HepG2 (cell line): Measurements from ENCODE around the gene AKAP6. TPM values are rescaled to one million over a fixed set of nuclear protein-coding genes. Genes with fewer than 3 reads are reported as not detected.

Experiments used
- ATAC-seq: fragments of 200-7000 bp; cut with Tn5 transposase; 3 replicates; pipeline ENCODE4 v1.9.1; 2020; ENCODE audit warnings: mild to moderate bottlenecking, moderate library complexity
- BruUV-seq: library from RNA; stranded (reverse); fragments of 400-500 nt; replicated peaks from 2 replicates; lab custom pipeline; 2021; lab: Mats Ljungman, UMichigan
- CTCF ChIA-PET: fragments of 300-600 bp; formaldehyde crosslinking; extraction: SDS; loops from one replicate; lab custom pipeline; 2021; ENCODE audit warnings: low total read pairs, inconsistent platforms, low intra/inter-chr PET ratio; lab: Yijun Ruan, JAX
- POLR2A ChIA-PET: fragments of 350-600 bp; sonication (Branson Sonifier 250); formaldehyde crosslinking; loops from one replicate; lab custom pipeline; 2020; ENCODE audit warnings: antibody characterized with exemption, inconsistent platforms; lab: Yijun Ruan, JAX
- DNase-seq: peaks from one replicate; pipeline ENCODE4 v3.0.0-alpha.2; 2015; ENCODE audit warnings: low spot score
- FAIRE-seq: peaks from 3 replicates; lab custom pipeline; 2011; peaks lifted over from hg19 to GRCh38; lab: Jason Lieb, UNC
- H2AFZ ChIP-seq: one replicate; pipeline ENCODE4 v1.6.1; 2011; ENCODE audit warnings: low read length, inconsistent platforms
- H3K27ac ChIP-seq: fragments of 300-600 bp; 3 replicates; pipeline ENCODE4 v1.8.0; 2011; ENCODE audit warnings: mixed run types, mild to moderate bottlenecking, mixed read lengths, low read length, inconsistent platforms; ENCODE audit not compliant: insufficient read depth; ENCODE audit errors: extremely low read length
- H3K27me3 ChIP-seq, 2 experiments: fragments of 200-600 bp in 1 of 2; 2 replicates in 1 of 2; 3 replicates in 1 of 2; pipeline versions ENCODE4 v1.6.0 to v1.8.0; 2011; ENCODE audit warnings: low read length in 2 of 2, mild to moderate bottlenecking in 2 of 2, moderate library complexity in 2 of 2, inconsistent platforms in 1 of 2; ENCODE audit not compliant: insufficient read depth in 2 of 2, control insufficient read depth in 1 of 2
- H3K36me3 ChIP-seq, 2 experiments: fragments of 200-600 bp in 1 of 2; replicated peaks in 1 of 2; 2 replicates in 1 of 2; 3 replicates in 1 of 2; pipeline versions ENCODE4 v1.5.1 to v1.8.0; 2011; ENCODE audit warnings: low read length in 2 of 2, inconsistent platforms in 1 of 2; ENCODE audit not compliant: insufficient read depth in 2 of 2, control insufficient read depth in 1 of 2
- H3K4me1 ChIP-seq: 2 replicates; pipeline ENCODE4 v1.5.1; 2012; ENCODE audit warnings: low read length, inconsistent platforms; ENCODE audit not compliant: insufficient read depth
- H3K4me2 ChIP-seq: 2 replicates; pipeline ENCODE4 v1.6.0; 2011; ENCODE audit warnings: low read depth, low read length, inconsistent platforms
- H3K4me3 ChIP-seq, 3 experiments: fragments of 200-600 bp in 1 of 3; sonication (generic), shearing (Covaris generic) in 1 of 3; replicated peaks in 1 of 3; 2 replicates each; pipeline ENCODE4 v1.5.1; 2011 to 2016; ENCODE audit warnings: low read length in 3 of 3, inconsistent platforms in 2 of 3, low read depth in 2 of 3, mild to moderate bottlenecking in 2 of 3, control low read depth in 1 of 3, mixed read lengths in 1 of 3; ENCODE audit not compliant: insufficient read depth in 1 of 3
- H3K79me2 ChIP-seq: one replicate; pipeline ENCODE4 v1.6.1; 2011; ENCODE audit warnings: low read length, inconsistent platforms; ENCODE audit not compliant: insufficient read depth
- H3K9ac ChIP-seq: 2 replicates; pipeline ENCODE4 v1.6.0; 2011; ENCODE audit warnings: mild to moderate bottlenecking, low read depth, low read length, inconsistent platforms; ENCODE audit not compliant: insufficient read depth
- H3K9me3 ChIP-seq: 2 replicates; pipeline ENCODE4 v1.5.1; 2012; ENCODE audit warnings: mild to moderate bottlenecking, low read length
- H4K20me1 ChIP-seq: 2 replicates; pipeline ENCODE4 v1.6.0; 2011; ENCODE audit warnings: inconsistent platforms, mild to moderate bottlenecking, low read length, moderate library complexity; ENCODE audit not compliant: insufficient read depth
- FOXJ3 ChIP-seq: sonication (generic); formaldehyde crosslinking; IDR thresholded peaks from 2 replicates; pipeline ENCODE4 v1.4.0; 2020; ENCODE audit warnings: missing genetic modification reagents, mild to moderate bottlenecking, borderline replicate concordance
- ISX ChIP-seq: sonication (generic); formaldehyde crosslinking; conservative IDR thresholded peaks from 2 replicates; pipeline ENCODE4 v1.5.0; 2020; ENCODE audit warnings: missing genetic modification reagents
- KDM3A ChIP-seq: IDR thresholded peaks from 2 replicates; pipeline ENCODE4 v1.6.1; 2018; ENCODE audit warnings: low read depth, missing compliant biosample characterization
- TCF7L2 ChIP-seq: IDR thresholded peaks from 2 replicates; pipeline ENCODE4 v1.6.1; 2011; ENCODE audit warnings: mild to moderate bottlenecking, low read depth, low read length, moderate library complexity
- ZFX ChIP-seq: sonication (generic); formaldehyde crosslinking; IDR thresholded peaks from 2 replicates; pipeline ENCODE4 v1.4.0; 2020; ENCODE audit warnings: mild to moderate bottlenecking, low read depth, missing genetic modification reagents, moderate library complexity
- ZNF263 ChIP-seq: sonication (generic); formaldehyde crosslinking; IDR thresholded peaks from 2 replicates; pipeline ENCODE4 v1.4.0; 2020; ENCODE audit warnings: missing genetic modification reagents
- ZNF619 ChIP-seq: sonication (generic); formaldehyde crosslinking; IDR thresholded peaks from 2 replicates; pipeline ENCODE4 v1.4.0; 2020; ENCODE audit warnings: mild to moderate bottlenecking, missing genetic modification reagents
- ZNF644 ChIP-seq: IDR thresholded peaks from 2 replicates; pipeline ENCODE4 v1.6.1; 2016; ENCODE audit warnings: low read depth
- ZNF709 ChIP-seq: sonication (generic); formaldehyde crosslinking; IDR thresholded peaks from 2 replicates; pipeline ENCODE4 v1.5.0; 2020; ENCODE audit warnings: mild to moderate bottlenecking, missing genetic modification reagents
- WGBS: methylation state at CpG from one replicate; pipeline ENCODE4 v1.1.6; 2017; ENCODE audit warnings: low lambda C conversion rate; 5-methylcytosine and 5-hydroxymethylcytosine counted together
- in situ Hi-C: cut with HindIII; loops from 2 replicates; pipeline ENCODE4 v1.10.0; 2017; ENCODE audit warnings: low pct_unique_long_range_greater_than_20kb; ENCODE audit not compliant: extremely low pct_ligation_motif_present
- intact Hi-C: fragments of 100-400 bp; cut with micrococcal nuclease; formaldehyde crosslinking; loops from one replicate; pipeline ENCODE4 v1.10.0; 2022; ENCODE audit not compliant: unreplicated experiment
- polyA plus RNA-seq, 8 experiments: library from polyadenylated mRNA; depleted of rRNA in 3 of 8; stranded (reverse) in 7 of 8; unstranded in 1 of 8; fragments of >200 nt; fragmentation: Illumina TruSeq in 4 of 8; extraction: Trizol in 4 of 8; gene quantifications; 2 replicates each; pipeline versions ENCODE4 v1.2.1 to v1.2.3, GENCODE V29; 2011 to 2016; ENCODE audit warnings: low read depth in 4 of 8, missing spikeins in 1 of 8, mixed read lengths in 1 of 8; ENCODE audit not compliant: insufficient read depth in 1 of 8
- total RNA-seq, 5 experiments: library from RNA; depleted of rRNA; stranded (reverse); fragments of >200 nt; fragmentation: Illumina TruSeq; extraction: Trizol; gene quantifications; 2 replicates each; pipeline ENCODE4 v1.2.3, GENCODE V29; 2016; ENCODE audit warnings: low read depth in 1 of 5
- TF ChIP-seq, protein P1 (sequence below): sonication (generic); formaldehyde crosslinking; IDR thresholded peaks from 2 replicates; pipeline ENCODE4 v1.8.0; 2022; ENCODE audit warnings: mild to moderate bottlenecking, missing genetic modification reagents
- TF ChIP-seq, protein P2 (sequence below): sonication (generic); formaldehyde crosslinking; IDR thresholded peaks from 2 replicates; pipeline ENCODE4 v1.4.0; 2020; ENCODE audit warnings: mild to moderate bottlenecking, missing genetic modification reagents
- TF ChIP-seq, protein P3 (sequence below): sonication (generic); formaldehyde crosslinking; IDR thresholded peaks from 2 replicates; pipeline ENCODE4 v1.8.0; 2022; ENCODE audit warnings: missing genetic modification reagents, low read depth, mild to moderate bottlenecking, borderline replicate concordance
- TF ChIP-seq, protein P4 (sequence below), 2 experiments: fragments of 450-650 bp in 1 of 2; sonication (generic) in 1 of 2; formaldehyde crosslinking in 1 of 2; IDR thresholded peaks; 2 replicates each; pipeline versions ENCODE4 v1.6.1 to v1.8.0; 2016 to 2022; ENCODE audit warnings: antibody characterized with exemption in 1 of 2, mild to moderate bottlenecking in 1 of 2, missing genetic modification reagents in 1 of 2

The AKAP6 gene
- total and polyA plus RNA-seq, 2 of the 13 experiments (the other 11 are each of a cell fraction or from before 2014, with no cell fraction given) = 1.4 TPM

DNA sequence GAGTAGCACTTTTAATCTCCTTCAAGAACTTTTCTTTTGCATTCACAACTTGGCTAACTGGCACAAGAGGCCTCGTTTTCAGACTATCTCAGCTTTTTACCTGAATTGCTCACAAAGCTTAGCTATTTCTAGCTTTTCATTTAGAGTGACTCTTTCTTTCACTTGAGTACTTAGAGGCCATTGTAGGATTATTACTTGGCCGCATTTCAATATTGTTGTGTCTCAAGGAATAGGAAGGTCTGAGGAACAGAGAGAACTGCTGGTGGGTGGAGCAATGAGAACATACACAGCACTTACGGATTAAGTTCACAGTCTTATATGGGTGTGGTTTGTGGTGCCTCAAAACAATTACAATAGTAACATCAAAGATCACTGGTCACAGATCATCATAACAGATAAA lies 384.8 kb downstream of the AKAP6 start (continued):
- TF ChIP-seq, protein P1, sequence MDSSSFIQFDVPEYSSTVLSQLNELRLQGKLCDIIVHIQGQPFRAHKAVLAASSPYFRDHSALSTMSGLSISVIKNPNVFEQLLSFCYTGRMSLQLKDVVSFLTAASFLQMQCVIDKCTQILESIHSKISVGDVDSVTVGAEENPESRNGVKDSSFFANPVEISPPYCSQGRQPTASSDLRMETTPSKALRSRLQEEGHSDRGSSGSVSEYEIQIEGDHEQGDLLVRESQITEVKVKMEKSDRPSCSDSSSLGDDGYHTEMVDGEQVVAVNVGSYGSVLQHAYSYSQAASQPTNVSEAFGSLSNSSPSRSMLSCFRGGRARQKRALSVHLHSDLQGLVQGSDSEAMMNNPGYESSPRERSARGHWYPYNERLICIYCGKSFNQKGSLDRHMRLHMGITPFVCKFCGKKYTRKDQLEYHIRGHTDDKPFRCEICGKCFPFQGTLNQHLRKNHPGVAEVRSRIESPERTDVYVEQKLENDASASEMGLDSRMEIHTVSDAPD = no peak
- TF ChIP-seq TCF7L2 (no peak), ZNF644 (CRISPR knock-in tag) (no peak), ZNF619 (no peak), ZNF709 (no peak), ZNF263 (CRISPR knock-in tag) (no peak)

DNA sequence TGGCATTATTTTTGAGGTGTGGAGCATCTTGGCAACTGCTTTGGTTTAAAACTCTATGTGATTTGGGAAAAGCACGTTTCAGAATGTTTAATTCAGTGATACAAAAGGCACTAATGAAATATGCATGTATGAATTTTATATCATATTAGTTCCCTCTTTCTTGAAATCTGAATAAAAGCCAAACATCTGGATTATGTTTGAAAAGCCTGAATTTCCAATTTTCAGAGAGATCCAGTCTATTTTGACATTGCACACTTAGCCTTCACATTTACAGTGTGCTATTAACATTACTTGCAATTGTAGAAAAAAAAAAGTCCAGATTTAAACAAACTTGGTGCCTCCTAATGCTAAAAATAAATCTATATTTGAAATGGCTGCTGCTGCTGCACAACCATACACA lies 390.5 kb downstream of the AKAP6 start:
- intact Hi-C loops = no loop called here
- in situ Hi-C loops = loop anchor here (25.0 kb wide), 1 partner anchor 1593 kb away; no protein-coding TSS in a partner anchor

More for the DNA sequence above, 390.5 kb downstream of the AKAP6 start:
- POLR2A ChIA-PET = no interaction called here
- Histone ChIP-seq H3K4me2 (no peak overlapping the region), H3K9ac (no peak overlapping the region), H3K27me3 (no peaks in the 10 kb centered on the region), H2AFZ (no peak overlapping the region), H3K4me1 (no peaks in the 10 kb centered on the region), H3K36me3 (no peaks in the 10 kb centered on the region), H3K79me2 (no peaks in the 10 kb centered on the region), H3K27ac (no peak overlapping the region), H4K20me1 (no peaks in the 10 kb centered on the region), H3K9me3 (no peaks in the 10 kb centered on the region), H3K4me3 (no peak overlapping the region)
- 3% methylated on average over 1 of the region's 1 CpG for WGBS
- TF ChIP-seq FOXJ3 (CRISPR knock-in tag) = no peak
- TF ChIP-seq, protein P2, sequence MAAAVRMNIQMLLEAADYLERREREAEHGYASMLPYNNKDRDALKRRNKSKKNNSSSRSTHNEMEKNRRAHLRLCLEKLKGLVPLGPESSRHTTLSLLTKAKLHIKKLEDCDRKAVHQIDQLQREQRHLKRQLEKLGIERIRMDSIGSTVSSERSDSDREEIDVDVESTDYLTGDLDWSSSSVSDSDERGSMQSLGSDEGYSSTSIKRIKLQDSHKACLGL = no peak
- TF ChIP-seq, protein P3, sequence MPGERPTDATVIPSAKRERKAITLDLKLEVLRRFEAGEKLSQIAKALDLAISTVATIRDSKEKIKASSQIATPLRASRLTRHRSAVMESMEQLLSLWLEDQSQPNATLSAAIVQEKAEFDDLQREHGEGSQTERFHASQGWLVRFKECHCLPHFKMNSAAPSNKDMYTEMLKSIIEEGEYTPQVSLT (CRISPR knock-in tag) = no peak
- no peak for TF ChIP-seq ZFX (CRISPR knock-in tag)
- TF ChIP-seq ISX (CRISPR knock-in tag) = no peak
- TF ChIP-seq KDM3A (CRISPR knock-in tag) = no peak
- TF ChIP-seq, protein P4, sequence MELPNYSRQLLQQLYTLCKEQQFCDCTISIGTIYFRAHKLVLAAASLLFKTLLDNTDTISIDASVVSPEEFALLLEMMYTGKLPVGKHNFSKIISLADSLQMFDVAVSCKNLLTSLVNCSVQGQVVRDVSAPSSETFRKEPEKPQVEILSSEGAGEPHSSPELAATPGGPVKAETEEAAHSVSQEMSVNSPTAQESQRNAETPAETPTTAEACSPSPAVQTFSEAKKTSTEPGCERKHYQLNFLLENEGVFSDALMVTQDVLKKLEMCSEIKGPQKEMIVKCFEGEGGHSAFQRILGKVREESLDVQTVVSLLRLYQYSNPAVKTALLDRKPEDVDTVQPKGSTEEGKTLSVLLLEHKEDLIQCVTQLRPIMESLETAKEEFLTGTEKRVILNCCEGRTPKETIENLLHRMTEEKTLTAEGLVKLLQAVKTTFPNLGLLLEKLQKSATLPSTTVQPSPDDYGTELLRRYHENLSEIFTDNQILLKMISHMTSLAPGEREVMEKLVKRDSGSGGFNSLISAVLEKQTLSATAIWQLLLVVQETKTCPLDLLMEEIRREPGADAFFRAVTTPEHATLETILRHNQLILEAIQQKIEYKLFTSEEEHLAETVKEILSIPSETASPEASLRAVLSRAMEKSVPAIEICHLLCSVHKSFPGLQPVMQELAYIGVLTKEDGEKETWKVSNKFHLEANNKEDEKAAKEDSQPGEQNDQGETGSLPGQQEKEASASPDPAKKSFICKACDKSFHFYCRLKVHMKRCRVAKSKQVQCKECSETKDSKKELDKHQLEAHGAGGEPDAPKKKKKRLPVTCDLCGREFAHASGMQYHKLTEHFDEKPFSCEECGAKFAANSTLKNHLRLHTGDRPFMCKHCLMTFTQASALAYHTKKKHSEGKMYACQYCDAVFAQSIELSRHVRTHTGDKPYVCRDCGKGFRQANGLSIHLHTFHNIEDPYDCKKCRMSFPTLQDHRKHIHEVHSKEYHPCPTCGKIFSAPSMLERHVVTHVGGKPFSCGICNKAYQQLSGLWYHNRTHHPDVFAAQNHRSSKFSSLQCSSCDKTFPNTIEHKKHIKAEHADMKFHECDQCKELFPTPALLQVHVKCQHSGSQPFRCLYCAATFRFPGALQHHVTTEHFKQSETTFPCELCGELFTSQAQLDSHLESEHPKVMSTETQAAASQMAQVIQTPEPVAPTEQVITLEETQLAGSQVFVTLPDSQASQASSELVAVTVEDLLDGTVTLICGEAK (IDR thresholded peaks at IDR 0.05) = no peak
- TF ChIP-seq, protein P4 (CRISPR knock-in tag; IDR thresholded peaks at IDR 0.05) = no peak
- BruUV-seq = no TSS peak
- DNase-seq = no peak
- no peak for FAIRE-seq
- CTCF ChIA-PET = no interaction called here
- ATAC-seq = no peak
